DMS 273 (cell line): ENCODE results near the gene SLC31A2.
"Not testable (repeated sequence)": the region's sequence is repeated elsewhere in the genome, so short reads cannot be mapped to it uniquely, and the experiment has no call there.

Experiments used
- DNase-seq: peaks from one replicate; lab custom pipeline; 2025; ENCODE audit not compliant: unreplicated experiment; lab: John Stamatoyannopoulos, UW

The SLC31A2 gene

DNA sequence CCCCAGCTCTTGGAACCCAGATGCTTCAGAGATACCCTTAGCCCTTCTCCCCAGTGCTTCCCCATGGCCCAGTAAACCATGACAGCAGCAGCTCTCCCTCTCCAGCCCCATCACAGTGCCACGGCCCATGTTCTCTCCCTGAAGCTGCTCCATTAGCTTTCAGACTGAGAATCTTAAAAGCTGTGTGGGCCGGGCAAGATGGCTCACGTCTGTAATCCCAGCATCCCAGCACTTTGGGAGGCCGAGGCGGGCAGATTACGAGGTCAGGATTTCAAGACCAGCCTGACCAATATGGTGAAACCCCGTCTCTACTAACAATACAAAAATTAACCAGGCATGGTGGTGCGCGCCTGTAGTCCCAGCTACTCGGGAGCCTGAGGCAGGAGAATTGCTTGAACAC lies 1.2 kb upstream of the SLC31A2 start:
- DNase-seq = not testable (repeated sequence)

- no peak for DNase-seq
Observed at GRCh38 chr9:113151696-113152630, 1.2 kb downstream of the SLC31A2 start.

GRCh38 chr9:113152699-113153098 lies 1.9 kb downstream of the SLC31A2 start:
- peak; percentile 6 for DNase-seq

GRCh38 chr9:113153599-113153998 lies 2.8 kb downstream of the SLC31A2 start:
- no peak for DNase-seq

DNA sequence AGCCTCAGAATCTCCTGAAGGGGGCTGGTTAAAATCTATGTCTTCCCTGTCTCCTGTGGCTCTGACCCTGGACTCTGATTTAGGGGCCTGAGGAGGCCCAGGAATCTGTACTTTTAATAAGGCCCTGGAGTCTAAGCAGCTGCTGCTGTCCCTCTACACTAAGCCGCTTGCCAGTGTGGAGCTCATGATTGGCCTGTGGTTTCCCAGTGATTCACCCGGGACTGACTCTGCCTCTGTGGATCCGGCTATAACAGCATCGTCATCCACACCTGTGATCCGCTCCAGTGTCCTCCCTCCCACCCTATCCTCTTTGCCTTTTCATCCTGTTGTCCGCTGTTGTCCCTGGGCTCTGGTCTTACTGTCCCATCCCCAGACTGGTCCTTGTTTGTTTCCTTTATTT lies 3.7 kb downstream of the SLC31A2 start:
- DNase-seq = no peak

DNA sequence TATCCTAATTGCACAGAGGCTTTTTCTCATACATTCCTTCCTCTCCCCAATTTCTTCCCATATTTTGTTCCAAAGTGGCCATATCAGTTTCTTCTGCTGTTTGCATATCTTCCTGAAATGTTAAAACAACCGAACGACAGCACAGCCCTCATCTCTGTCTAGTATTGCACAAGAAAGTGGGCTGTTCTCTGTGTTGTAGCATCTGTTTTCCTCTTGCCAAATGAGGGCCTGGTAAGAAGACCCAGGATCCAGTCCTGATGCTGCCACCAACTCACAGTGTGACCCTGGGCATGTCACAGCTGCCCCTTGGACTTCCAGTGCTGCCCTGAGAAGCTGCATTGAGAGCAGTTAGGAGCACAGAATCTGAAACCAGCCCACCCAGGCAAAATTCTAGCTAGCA lies 4.1 kb downstream of the SLC31A2 start:
- no peak for DNase-seq

GRCh38 chr9:113155911-113156588 lies 5.2 kb downstream of the SLC31A2 start:
- DNase-seq = no peak

DNA sequence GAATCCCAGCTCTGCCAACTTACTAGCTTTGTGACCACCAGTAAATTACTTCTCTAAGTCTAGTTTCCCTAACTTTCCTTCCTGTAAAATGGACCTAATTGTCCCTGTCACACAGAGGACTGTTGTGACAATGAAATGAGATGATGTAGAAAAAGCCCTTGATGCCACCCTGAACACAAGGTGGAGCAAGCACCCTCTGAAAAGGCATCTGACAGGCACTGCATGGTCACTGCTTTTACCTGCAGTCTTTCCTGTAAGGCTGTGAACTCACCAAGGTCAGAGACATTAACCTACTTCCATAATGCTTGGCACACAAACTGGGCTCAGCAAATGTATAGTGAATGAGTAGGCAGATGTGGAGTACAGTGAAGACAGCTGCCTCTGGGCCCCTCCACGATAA lies 6.1 kb downstream of the SLC31A2 start:
- DNase-seq = no peak

DNA sequence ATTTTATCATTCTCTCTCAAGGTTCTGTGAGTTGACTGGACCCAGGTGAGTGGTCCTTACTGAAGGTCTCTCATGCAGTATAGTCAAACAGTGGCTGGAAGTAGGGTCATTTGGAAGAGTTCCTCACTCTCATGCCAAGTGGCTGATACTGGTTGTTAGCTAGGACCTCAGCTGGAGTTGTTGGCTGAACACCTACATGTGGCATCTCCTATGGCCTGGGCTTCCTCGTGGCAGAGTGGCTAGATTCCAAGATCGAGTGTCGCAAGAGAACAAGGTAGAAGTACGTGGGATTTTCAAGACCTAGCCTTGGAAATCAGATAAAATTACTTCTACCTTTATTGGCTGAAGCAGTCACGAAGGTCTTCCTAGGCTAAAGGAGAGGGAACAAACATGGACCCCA lies 7.6 kb downstream of the SLC31A2 start:
- no peak for DNase-seq

DNA sequence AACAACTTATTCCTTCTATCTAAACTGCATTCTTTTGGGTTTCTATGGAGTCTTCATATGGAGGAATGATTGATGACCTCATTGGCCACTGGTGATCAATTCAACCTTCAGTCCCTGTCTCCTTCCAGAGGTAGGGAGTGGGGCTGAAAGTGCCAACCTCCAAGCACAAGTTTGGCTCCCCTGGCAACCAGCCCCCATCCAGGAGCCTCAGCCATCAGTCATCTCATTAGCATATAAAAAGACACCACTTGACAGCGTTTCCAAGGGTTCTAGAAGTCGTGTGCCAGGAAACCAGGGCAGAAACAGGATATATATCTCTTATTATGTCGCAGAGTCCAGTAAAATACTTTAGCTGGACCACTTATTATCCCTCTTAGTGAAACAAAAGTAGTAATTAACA lies 9.8 kb downstream of the SLC31A2 start:
- DNase-seq = no peak

DNA sequence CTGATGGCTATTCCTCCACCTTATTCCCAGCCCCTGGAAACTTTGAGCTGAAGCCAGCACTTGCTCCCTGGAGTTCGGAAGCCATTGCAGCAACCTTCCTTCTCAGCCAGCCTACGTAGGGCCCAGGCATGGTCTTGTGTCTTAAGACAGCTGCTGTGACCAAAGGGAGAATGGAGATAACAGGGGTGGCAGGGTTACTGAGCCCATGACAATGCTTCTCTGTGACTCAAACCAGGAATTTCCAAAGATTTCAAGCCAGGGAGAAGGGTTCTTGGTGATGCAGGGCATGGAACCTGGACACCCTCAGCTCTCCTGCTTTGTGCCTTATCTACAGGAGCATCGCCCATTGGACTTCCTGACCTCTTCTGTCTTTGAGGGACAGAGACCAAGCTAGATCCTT lies 12.2 kb downstream of the SLC31A2 start:
- DNase-seq = no peak

DNA sequence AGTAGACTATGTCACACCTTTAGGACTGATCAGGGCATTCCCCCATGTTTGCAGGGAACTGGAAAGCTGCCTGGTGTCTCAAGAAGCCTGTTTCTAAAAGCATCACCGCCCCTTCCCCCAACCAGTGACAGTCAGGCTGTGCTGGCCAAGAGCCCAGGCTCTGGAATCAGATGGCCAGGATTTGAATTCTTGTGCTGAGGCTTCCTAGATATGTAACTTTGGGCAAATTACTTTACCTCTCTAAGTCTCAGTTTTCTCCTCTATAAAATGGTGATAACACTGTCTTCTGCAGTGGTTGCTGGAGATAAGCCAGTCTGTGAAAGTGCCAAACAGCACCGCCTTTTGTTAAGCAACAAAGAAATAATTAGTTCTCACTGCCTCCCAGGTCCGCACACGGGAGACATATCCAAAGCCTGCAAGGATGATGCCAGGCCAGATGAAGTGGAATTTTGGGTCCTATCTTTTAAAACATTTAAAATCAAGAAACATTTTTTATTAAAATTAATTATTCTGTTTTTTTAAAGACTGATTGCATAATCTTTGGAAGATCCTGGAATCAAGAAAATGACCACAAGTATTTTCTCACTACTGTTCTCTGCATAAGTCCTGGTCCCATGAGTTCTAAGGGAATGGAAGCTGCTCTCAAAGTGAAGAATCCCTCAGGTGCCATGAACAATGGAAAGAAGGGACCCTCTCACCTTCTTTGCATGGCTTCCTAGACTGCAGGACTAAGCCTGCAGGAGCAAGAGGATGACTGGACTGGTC lies 13.9 kb downstream of the SLC31A2 start:
- no peak for DNase-seq

DNA sequence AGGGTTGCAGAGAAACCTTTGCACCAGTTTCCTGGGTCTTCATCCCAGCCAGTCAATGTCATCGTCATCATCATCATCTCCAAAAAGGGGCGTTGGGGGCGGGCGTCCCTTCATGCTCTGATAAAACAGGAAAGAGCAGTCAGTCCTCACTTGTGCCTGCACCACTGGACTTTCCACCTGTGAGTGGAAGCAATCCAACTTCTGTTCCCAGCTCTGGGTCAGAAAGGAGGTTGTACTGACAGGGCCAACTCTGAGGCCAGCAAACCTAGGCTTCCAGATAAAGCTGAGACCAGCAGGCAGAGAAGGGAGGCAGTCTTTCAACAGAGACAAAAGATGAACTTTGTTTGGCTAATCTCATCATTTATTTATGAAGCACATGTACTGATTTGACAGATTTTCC lies 15.2 kb downstream of the SLC31A2 start:
- no peak for DNase-seq

GRCh38 chr9:113168809-113169208 lies 18.0 kb downstream of the SLC31A2 start:
- no peak for DNase-seq

- no peak for DNase-seq
Observed at GRCh38 chr9:113173341-113173740, 22.5 kb downstream of the SLC31A2 start.

- DNase-seq = no peak
Observed at GRCh38 chr9:113176803-113177202, 26.0 kb downstream of the SLC31A2 start.

DNA sequence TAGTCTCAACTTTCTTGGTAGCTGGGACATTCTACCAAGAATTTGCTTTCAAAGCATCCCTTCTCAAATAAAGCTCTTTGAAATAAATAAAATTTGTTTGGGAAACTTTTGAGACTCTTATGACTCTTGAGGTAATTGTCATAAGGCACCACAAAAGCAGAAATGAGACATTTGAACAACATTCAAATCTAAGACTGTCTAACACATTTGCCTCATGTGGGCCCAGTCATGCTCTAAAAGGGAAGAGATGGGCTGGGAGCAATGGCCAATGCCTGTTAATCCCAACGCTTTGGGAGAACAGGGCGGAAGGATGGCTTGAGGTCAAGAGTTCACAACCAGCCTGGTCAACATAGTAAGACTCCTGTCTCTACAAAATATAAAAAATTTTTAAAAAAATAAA lies 26.4 kb downstream of the SLC31A2 start:
- DNase-seq = no peak

GRCh38 chr9:113178087-113178486 lies 27.3 kb downstream of the SLC31A2 start:
- DNase-seq = no peak

DNA sequence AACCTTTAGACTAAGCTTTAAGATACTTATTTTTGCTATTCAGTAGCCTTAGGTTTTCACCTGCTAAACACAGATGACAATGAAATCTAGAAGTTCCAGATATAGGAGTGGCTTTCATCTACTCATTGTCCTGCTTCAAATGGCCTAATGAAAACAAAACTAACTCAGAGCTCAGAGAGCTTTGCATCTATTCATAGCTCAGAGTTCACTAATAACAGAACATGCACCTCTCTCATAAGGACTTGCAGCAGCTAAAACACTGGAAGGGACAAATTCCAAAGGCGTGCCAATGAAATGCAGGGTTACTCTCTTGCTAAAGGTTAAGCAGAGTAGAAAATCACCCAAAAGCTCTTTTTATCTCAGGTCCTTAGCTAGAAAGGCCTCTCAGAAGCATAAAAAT lies 29.0 kb downstream of the SLC31A2 start:
- no peak for DNase-seq

GRCh38 chr9:113181165-113181564 lies 30.4 kb downstream of the SLC31A2 start:
- DNase-seq = no peak

DNA sequence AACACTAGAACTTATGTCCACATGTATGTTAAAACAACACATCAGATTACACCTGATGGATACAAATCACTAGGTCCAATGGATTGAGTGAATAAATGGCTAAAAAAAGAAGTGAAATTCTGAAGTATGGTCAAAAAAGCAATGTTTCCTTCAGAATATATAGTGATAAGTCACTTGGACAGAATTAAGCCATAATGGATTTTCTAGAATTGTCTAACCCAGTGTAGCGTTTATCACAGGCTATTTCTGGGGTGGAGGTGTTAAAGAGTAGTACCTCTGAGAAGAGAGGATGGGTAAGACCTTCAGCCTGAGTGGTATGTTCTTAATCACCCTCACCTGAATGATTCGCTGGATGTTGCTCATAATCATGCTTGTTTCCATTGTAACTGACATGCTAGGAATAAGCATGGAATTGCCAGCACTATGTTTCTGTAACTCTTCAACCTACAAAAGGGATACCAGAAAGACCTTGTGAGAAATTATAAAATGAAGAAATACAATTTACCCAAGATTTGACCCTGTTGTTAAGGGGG lies 33.2 kb downstream of the SLC31A2 start:
- DNase-seq = no peak
